Left cardiac atrium (tissue), 4 donors: ENCODE measurements around the gene HLA-A. TPM values are rescaled to one million over a fixed set of nuclear protein-coding genes. Genes with fewer than 3 reads are reported as not detected.
"Not testable (repeated sequence)": the region's sequence is repeated elsewhere in the genome, so short reads cannot be mapped to it uniquely, and the experiment has no call there.

Experiments used
- ATAC-seq, 2 donors: fragments of 200-7000 bp; cut with Tn5 transposase; one replicate each; pipeline ENCODE4 v1.9.1; 2020; ENCODE audit warnings: mild to moderate bottlenecking in 2 of 2, moderate library complexity in 2 of 2
- DNase-seq: peaks from one replicate; pipeline ENCODE4 v3.0.0-alpha.2; 2020
- intact Hi-C, 2 donors: fragments of 100-400 bp; cut with DNase I; formaldehyde crosslinking; loops; one replicate each; pipeline versions ENCODE4 v1.14.1 to v1.15.1; 2022 to 2023
- total RNA-seq, 2 donors: library from RNA; stranded (reverse); fragmentation: NEBNext Ultra II Directional; extraction: Animal tissue kit (Norgen Biotek cat#: 25700); gene quantifications; one replicate each; pipeline ENCODE4 v1.2.1, GENCODE V29; 2021
- donor health status: DM: no; HTN: yes; CAD: no.
- donor health status: DM: no; HTN: yes; CAD: no; lungs with severe emphysema.
- donor health status: DM: yes; HTN: yes; CAD: no.
- donor health status: Dilated cardiomyopathy.

HLA-A gene
- total RNA-seq, 2 donors from 2014 or later, result 290 to 337 TPM

GRCh38 chr6:29976588-29977424 is 34.5 kb downstream of the HLA-A start:
- intact Hi-C loops, result no loop called here
- DNase-seq, result peak; percentile 94
- ATAC-seq, result peak; percentile 91 to 96

- ATAC-seq (no peak), DNase-seq (no peak)
- intact Hi-C loops, result no loop called here
Measured at GRCh38 chr6:29977425-29977727, 35.0 kb downstream of the HLA-A start.

DNA sequence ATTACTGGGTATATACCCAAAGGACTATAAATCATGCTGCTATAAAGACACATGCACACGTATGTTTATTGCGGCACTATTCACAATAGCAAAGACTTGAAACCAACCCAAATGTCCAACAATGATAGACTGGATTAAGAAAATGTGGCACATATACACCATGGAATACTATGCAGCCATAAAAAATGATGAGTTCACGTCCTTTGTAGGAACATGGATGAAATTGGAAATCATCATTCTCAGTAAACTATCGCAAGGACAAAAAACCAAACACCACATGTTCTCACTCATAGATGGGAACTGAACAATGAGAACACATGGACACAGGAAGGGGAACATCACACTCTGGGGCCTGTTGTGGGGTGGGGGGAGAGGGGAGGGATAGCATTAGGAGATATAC is 37.7 kb downstream of the HLA-A start:
- ATAC-seq, intact Hi-C loops, DNase-seq: not testable (repeated sequence)

DNA sequence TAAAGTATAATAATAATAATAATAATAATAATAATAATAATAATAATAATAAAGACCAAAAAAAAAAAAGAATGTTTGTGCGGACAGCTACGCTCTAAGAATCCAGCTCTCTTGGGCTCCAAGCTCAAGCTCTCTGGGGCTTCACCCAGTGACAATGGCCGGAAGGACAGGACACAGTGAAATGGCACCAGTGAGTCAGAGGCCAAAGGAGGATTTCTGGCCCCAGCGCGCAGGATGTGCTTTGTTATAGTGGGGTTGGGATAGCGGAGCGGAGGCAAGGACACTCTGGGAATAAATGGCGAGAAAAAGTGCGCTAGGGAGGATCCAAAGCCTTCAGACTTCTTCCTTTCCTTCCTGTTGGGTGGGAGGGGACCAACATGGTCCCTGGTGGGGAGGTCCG is 38.2 kb downstream of the HLA-A start:
- DNase-seq, result no peak
- intact Hi-C loops, result no loop called here
- no peak for ATAC-seq

GRCh38 chr6:29981211-29981812 is 39.0 kb downstream of the HLA-A start:
- intact Hi-C loops, result no loop called here
- no peak for DNase-seq
- ATAC-seq, result no peak

- ATAC-seq (no peak), DNase-seq (no peak)
- intact Hi-C loops, result no loop called here
Measured at GRCh38 chr6:29982097-29982496, 39.8 kb downstream of the HLA-A start.

GRCh38 chr6:29984232-29984631 is 41.9 kb downstream of the HLA-A start:
- ATAC-seq (no peak), DNase-seq (no peak)
- intact Hi-C loops, result no loop called here

DNA sequence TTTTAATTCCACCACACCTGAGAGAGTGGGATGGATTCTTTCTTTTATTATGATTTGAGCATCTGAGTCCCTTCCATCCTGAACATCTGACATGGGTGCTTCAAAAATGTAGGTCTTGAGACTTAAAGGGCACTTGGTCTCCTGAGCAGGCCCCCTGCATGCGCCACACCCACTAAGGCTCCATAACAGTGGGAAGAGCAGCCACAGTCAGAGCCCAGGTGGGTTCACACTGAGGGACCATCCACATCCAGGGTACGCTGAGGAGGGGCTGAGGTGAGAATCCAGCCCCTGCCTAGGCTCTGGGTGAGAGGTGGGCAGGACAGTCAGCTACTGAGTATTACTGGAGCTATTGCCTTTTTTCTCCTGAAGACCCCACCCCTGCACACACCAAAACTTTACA is 42.7 kb downstream of the HLA-A start:
- no peak for ATAC-seq
- no peak for DNase-seq
- intact Hi-C loops, result no loop called here

- DNase-seq, result no peak
- intact Hi-C loops, result no loop called here
Measured at GRCh38 chr6:29986179-29986781, 43.9 kb downstream of the HLA-A start.

DNA sequence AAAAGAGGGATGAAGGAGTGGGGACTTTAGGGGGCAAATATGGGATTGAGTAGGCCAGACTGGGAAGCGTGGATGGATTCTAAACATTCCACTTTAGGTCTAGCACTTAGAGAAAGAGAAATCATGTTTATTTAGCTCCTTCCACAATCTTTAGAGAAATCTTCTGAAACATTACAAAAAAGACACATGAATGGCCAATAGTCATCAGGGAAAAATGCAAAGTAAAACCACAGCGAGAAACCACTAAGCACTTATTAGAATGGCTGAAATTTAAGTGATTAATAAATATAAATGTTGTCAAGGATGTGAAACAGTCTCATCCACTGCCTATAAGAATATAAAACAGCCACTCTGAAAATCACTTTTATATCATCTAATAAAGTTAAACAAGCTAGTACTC is 46.9 kb downstream of the HLA-A start:
- intact Hi-C loops, result no loop called here

More at GRCh38 chr6:29986179-29986781, 43.9 kb downstream of the HLA-A start:
- no peak for ATAC-seq

GRCh38 chr6:29990931-29991330 is 48.6 kb downstream of the HLA-A start:
- DNase-seq (no peak), ATAC-seq (no peak)
- intact Hi-C loops, result no loop called here

More for the DNA sequence above, 46.9 kb downstream of the HLA-A start:
- ATAC-seq (no peak), DNase-seq (no peak)

DNA sequence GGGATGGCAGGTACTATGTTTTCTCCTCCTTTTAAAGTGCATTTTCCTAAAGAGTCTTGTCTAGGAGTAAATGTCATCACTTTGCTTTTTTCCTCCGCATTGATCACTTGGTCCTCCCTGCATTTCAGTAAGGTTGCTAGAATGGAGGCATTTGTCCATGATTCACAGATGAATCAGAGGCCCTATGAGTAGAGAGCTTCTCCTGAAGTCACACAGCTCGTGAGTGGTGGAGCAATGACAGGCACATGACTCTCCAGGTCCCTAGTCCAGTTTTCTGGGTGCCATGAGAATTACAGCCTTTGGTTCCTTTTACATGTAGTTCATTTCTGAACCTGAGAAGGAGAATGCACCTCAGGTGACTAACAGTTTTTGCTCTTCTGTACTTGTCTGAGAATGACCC is 50.5 kb downstream of the HLA-A start:
- intact Hi-C loops, result no loop called here
- no peak for ATAC-seq
- DNase-seq, result no peak

- intact Hi-C loops, result no loop called here
- DNase-seq, result no peak
- ATAC-seq, result no peak
Measured at GRCh38 chr6:29994826-29995225, 52.5 kb downstream of the HLA-A start.

- intact Hi-C loops, result no loop called here
- DNase-seq (no peak), ATAC-seq (peak; percentile 55 to 66)
Measured at GRCh38 chr6:29995340-29995777, 53.0 kb downstream of the HLA-A start.

Other genes with a start within 250 kb of the HLA-A start
- 10 to 100 TPM; 41.8 to 51.6 TPM for gene HLA-F, start 219.1 kb upstream of the HLA-A start, total RNA-seq
- under 1 TPM in 1 of 2 donors, not detected in 1; 0.42 TPM for gene HLA-G, start 114.7 kb upstream of the HLA-A start, total RNA-seq
- gene POLR1H, start 118.7 kb downstream of the HLA-A start, total RNA-seq, result 10 to 100 TPM; 14.7 to 16.6 TPM
- 10 to 100 TPM; 43.7 to 48.1 TPM for gene PPP1R11, start 124.7 kb downstream of the HLA-A start, total RNA-seq
- gene RNF39, start 133.2 kb downstream of the HLA-A start, total RNA-seq, result not detected
- gene TRIM31, start 170.6 kb downstream of the HLA-A start, total RNA-seq, result not detected
- not detected for gene TRIM40, start 193.6 kb downstream of the HLA-A start, total RNA-seq
- gene TRIM10, start 218.7 kb downstream of the HLA-A start, total RNA-seq, result not detected
- not detected for gene TRIM15, start 221.0 kb downstream of the HLA-A start, total RNA-seq